Measurements from ENCODE around the gene HRC. TPM values are rescaled to one million over a fixed set of nuclear protein-coding genes. Genes with fewer than 3 reads are reported as not detected.

The HRC gene
- polyA plus RNA-seq, 1 of the 3 experiments (the other 2 are of a cell fraction): not detected

GRCh38 chr19:49113762-49114629 lies 41.2 kb downstream of the HRC start, which contains the start of gene LIN7B (continued):
- no peak for TF ChIP-seq FOXJ3 (CRISPR knock-in tag; IDR thresholded peaks at IDR 0.05)
- TF ChIP-seq IRF3 (IDR thresholded peaks at IDR 0.05; ENCODE audit: low read depth, low read length): no peak
- TF ChIP-seq, protein P1, sequence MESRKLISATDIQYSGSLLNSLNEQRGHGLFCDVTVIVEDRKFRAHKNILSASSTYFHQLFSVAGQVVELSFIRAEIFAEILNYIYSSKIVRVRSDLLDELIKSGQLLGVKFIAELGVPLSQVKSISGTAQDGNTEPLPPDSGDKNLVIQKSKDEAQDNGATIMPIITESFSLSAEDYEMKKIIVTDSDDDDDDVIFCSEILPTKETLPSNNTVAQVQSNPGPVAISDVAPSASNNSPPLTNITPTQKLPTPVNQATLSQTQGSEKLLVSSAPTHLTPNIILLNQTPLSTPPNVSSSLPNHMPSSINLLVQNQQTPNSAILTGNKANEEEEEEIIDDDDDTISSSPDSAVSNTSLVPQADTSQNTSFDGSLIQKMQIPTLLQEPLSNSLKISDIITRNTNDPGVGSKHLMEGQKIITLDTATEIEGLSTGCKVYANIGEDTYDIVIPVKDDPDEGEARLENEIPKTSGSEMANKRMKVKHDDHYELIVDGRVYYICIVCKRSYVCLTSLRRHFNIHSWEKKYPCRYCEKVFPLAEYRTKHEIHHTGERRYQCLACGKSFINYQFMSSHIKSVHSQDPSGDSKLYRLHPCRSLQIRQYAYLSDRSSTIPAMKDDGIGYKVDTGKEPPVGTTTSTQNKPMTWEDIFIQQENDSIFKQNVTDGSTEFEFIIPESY (IDR thresholded peaks at IDR 0.05; ENCODE audit: borderline replicate concordance, low read depth): no peak
- TF ChIP-seq FOXM1 (IDR thresholded peaks at IDR 0.05; ENCODE audit: low read depth): no peak

- DNase-seq: no peak
- Histone ChIP-seq H3K9me3 (no peaks in the 10 kb centered on the region), H3K4me1 (ENCODE audit: control insufficient read depth in 1 of 2, insufficient read depth in 2 of 2, low read depth in 1 of 2, low read length in 1 of 2) (peaks cover 13 to 14% of the 10 kb centered on the region in 2 experiments; a peak in 2 of 4 replicates), H2AFZ (ENCODE audit: low read depth) (no peak overlapping the region), H3K4me3 (ENCODE audit: low read depth in 2 of 2, low read length in 1 of 2) (no peak overlapping the region), H4K20me1 (ENCODE audit: insufficient read depth) (peaks cover 30% of the 10 kb centered on the region), H3K9me2 (no peaks in the 10 kb centered on the region), H3K36me3 (replicated peaks in 1 of 2; ENCODE audit: control insufficient read depth in 1 of 2, insufficient read depth in 2 of 2, low read length in 1 of 2) (peaks cover 24 to 33% of the 10 kb centered on the region in 2 experiments), H3K27ac (ENCODE audit: low read depth in 2 of 2, low read length in 1 of 2) (peak overlapping the region in 1 of 2 experiments; percentile 68; a peak in 2 of 4 replicates), H3F3A (replicated peaks; ENCODE audit: insufficient read depth) (peaks cover 61% of the 10 kb centered on the region), H3K79me2 (ENCODE audit: insufficient read depth) (peaks cover 6% of the 10 kb centered on the region; the same call in 1 of the 2 replicates), H3K9ac (no peak overlapping the region), H3K4me2 (no peak overlapping the region), H3K27me3 (ENCODE audit: insufficient read depth) (no peaks in the 10 kb centered on the region)
- 86% methylated on average over 11 of the region's 11 CpGs for WGBS (ENCODE audit: low lambda C conversion rate)
- POLR2A ChIA-PET: no interaction called here
- CTCF ChIA-PET: interaction anchor here (1.7 kb wide), 1 partner anchor 13 kb away, joined by 14 read pairs; no protein-coding TSS in a partner anchor
- no peak for TF ChIP-seq PBX3 (IDR thresholded peaks at IDR 0.05)
- TF ChIP-seq MEF2A (IDR thresholded peaks at IDR 0.05; ENCODE audit: borderline replicate concordance, low read depth): no peak
Observed at GRCh38 chr19:49111218-49111998, 43.8 kb downstream of the HRC start.
